GM12878 (cell line): ENCODE measurements around the gene MS4A7. TPM values are rescaled to one million over a fixed set of nuclear protein-coding genes. Genes with fewer than 3 reads are reported as not detected.

Experiments used
- ATAC-seq: fragments of 200-7000 bp; cut with Tn5 transposase; 3 replicates; pipeline ENCODE4 v1.9.1; 2020; ENCODE audit warnings: mild to moderate bottlenecking, moderate library complexity
- BruUV-seq: library from RNA; stranded (reverse); fragments of 400-500 nt; replicated peaks from 2 replicates; lab custom pipeline; 2021; lab: Mats Ljungman, UMichigan
- CTCF ChIA-PET: fragments of 300-600 bp; sonication (Branson Sonifier 250); formaldehyde crosslinking; extraction: SDS; loops from one replicate; lab custom pipeline; 2021; ENCODE audit warnings: inconsistent platforms; lab: Yijun Ruan, JAX
- POLR2A ChIA-PET: fragments of 350-600 bp; formaldehyde crosslinking; extraction: SDS; loops from one replicate; lab custom pipeline; 2021; ENCODE audit warnings: inconsistent platforms; lab: Charles Lee
- RAD21 ChIA-PET: fragments of 300-600 bp; sonication (Branson Sonifier 250); formaldehyde crosslinking; loops from one replicate; lab custom pipeline; 2023; ENCODE audit warnings: antibody characterized with exemption; ENCODE audit not compliant: unreplicated experiment; lab: Charles Lee
- SMC1A ChIA-PET: fragments of 300-600 bp; sonication (Branson Sonifier 250); formaldehyde crosslinking; loops from one replicate; lab custom pipeline; 2023; ENCODE audit not compliant: unreplicated experiment, uncharacterized antibody; lab: Charles Lee
- DNase-seq: peaks from one replicate; pipeline ENCODE4 v3.0.0-alpha.2; 2011; ENCODE audit warnings: low read depth, low spot score
- FAIRE-seq: peaks from 3 replicates; lab custom pipeline; 2011; peaks lifted over from hg19 to GRCh38; lab: Jason Lieb, UNC
- H2AFZ ChIP-seq: 2 replicates; pipeline ENCODE4 v1.6.0; 2011; ENCODE audit warnings: low read depth, low read length, control low read depth; ENCODE audit not compliant: control insufficient read depth
- H3K27ac ChIP-seq: 2 replicates; pipeline ENCODE4 v1.5.1; 2011; ENCODE audit warnings: control low read depth; ENCODE audit not compliant: control insufficient read depth, insufficient read depth
- H3K27me3 ChIP-seq, 2 experiments: replicated peaks in 1 of 2; 2 replicates each; pipeline versions ENCODE4 v1.6.0 to v1.6.1; 2011; ENCODE audit warnings: low read length in 1 of 2; ENCODE audit not compliant: control insufficient read depth in 2 of 2, insufficient read depth in 2 of 2
- H3K36me3 ChIP-seq, 2 experiments: 2 replicates each; pipeline ENCODE4 v1.5.1; 2011; ENCODE audit warnings: low read length in 1 of 2; ENCODE audit not compliant: control insufficient read depth in 2 of 2, insufficient read depth in 2 of 2
- H3K4me1 ChIP-seq: 2 replicates; pipeline ENCODE4 v1.6.1; 2011; ENCODE audit warnings: mild to moderate bottlenecking, low read length, moderate library complexity, mixed read lengths; ENCODE audit not compliant: control insufficient read depth, insufficient read depth
- H3K4me2 ChIP-seq: 2 replicates; pipeline ENCODE4 v1.6.0; 2011; ENCODE audit warnings: control low read depth; ENCODE audit not compliant: control insufficient read depth, insufficient read depth
- H3K4me3 ChIP-seq: fragments of 200-600 bp; sonication (generic); 2 replicates; pipeline ENCODE4 v1.5.1; 2016
- H3K79me2 ChIP-seq: 2 replicates; pipeline ENCODE4 v1.6.0; 2011; ENCODE audit warnings: low read length; ENCODE audit not compliant: control insufficient read depth, insufficient read depth
- H3K9ac ChIP-seq: 2 replicates; pipeline ENCODE4 v1.8.0; 2011; ENCODE audit warnings: low read length, control low read depth, mixed read lengths; ENCODE audit not compliant: control insufficient read depth, insufficient read depth
- H3K9me3 ChIP-seq: replicated peaks from 3 replicates; pipeline ENCODE4 v1.5.1; 2011; ENCODE audit warnings: mild to moderate bottlenecking, low read length; ENCODE audit not compliant: control insufficient read depth, insufficient read depth
- H4K20me1 ChIP-seq: 2 replicates; pipeline ENCODE4 v1.6.0; 2011; ENCODE audit not compliant: control insufficient read depth, insufficient read depth
- ELK1 ChIP-seq: IDR thresholded peaks from 2 replicates; pipeline ENCODE4 v1.6.1; 2012; ENCODE audit warnings: low read depth, low read length, improper control_type of control experiment
- FOS ChIP-seq: IDR thresholded peaks from 3 replicates; pipeline ENCODE4 v1.6.1; 2011; ENCODE audit warnings: borderline replicate concordance; ENCODE audit not compliant: insufficient read length; ENCODE audit errors: extremely low read depth
- FOXM1 ChIP-seq: IDR thresholded peaks from 2 replicates; pipeline ENCODE4 v1.6.1; 2012; ENCODE audit warnings: low read depth, mild to moderate bottlenecking, inconsistent platforms, low read length, moderate library complexity
- GATAD2B ChIP-seq: fragments of 450-650 bp; conservative IDR thresholded peaks from 2 replicates; pipeline ENCODE4 v1.6.1; 2017; ENCODE audit warnings: low read depth, mild to moderate bottlenecking, moderate library complexity
- IKZF2 ChIP-seq, 2 experiments: fragments of 450-650 bp; IDR thresholded peaks; 2 replicates each; pipeline ENCODE4 v1.6.1; 2017; ENCODE audit warnings: mild to moderate bottlenecking in 2 of 2, moderate library complexity in 2 of 2
- MYC ChIP-seq: IDR thresholded peaks from 2 replicates; pipeline ENCODE4 v1.6.1; 2011; ENCODE audit warnings: mild to moderate bottlenecking, low read length, moderate library complexity, inconsistent platforms; ENCODE audit not compliant: insufficient read depth, insufficient replicate concordance, insufficient read length, severe bottlenecking
- NFIC ChIP-seq: IDR thresholded peaks from 2 replicates; pipeline ENCODE4 v1.6.1; 2012; ENCODE audit warnings: low read depth, mild to moderate bottlenecking, inconsistent platforms, low read length, moderate library complexity
- NR2C2 ChIP-seq: IDR thresholded peaks from 2 replicates; pipeline ENCODE4 v1.6.1; 2011; ENCODE audit warnings: borderline replicate concordance, low read depth; ENCODE audit not compliant: control insufficient read depth, insufficient read length
- PBX3 ChIP-seq: IDR thresholded peaks from 2 replicates; pipeline ENCODE4 v1.6.1; 2011; ENCODE audit warnings: mild to moderate bottlenecking, low read depth, low read length, moderate library complexity; ENCODE audit not compliant: insufficient replicate concordance
- RAD21 ChIP-seq: IDR thresholded peaks from 2 replicates; pipeline ENCODE4 v1.6.1; 2011; ENCODE audit warnings: mild to moderate bottlenecking, low read depth, low read length, moderate library complexity; ENCODE audit not compliant: insufficient read depth
- RELA ChIP-seq: fragments of 450-650 bp; IDR thresholded peaks from 2 replicates; pipeline ENCODE4 v1.8.0; 2014; ENCODE audit warnings: borderline replicate concordance; ENCODE audit not compliant: partially characterized antibody
- RUNX3 ChIP-seq: IDR thresholded peaks from 2 replicates; pipeline ENCODE4 v1.6.1; 2012; ENCODE audit warnings: low read length, inconsistent platforms
- WRNIP1 ChIP-seq: IDR thresholded peaks from 2 replicates; pipeline ENCODE4 v1.6.1; 2011; ENCODE audit warnings: low read depth, low read length, improper control_type of control experiment, borderline replicate concordance
- ZBTB33 ChIP-seq: fragments of 450-650 bp; IDR thresholded peaks from 2 replicates; pipeline ENCODE4 v1.6.1; 2017; ENCODE audit warnings: mild to moderate bottlenecking
- ZNF217 ChIP-seq: fragments of 450-650 bp; IDR thresholded peaks from 2 replicates; pipeline ENCODE4 v1.6.1; 2017; ENCODE audit warnings: antibody characterized with exemption, mild to moderate bottlenecking
- WGBS: methylation state at CpG from one replicate; pipeline ENCODE4 v1.1.6; 2016; ENCODE audit warnings: low lambda C conversion rate; ENCODE audit not compliant: insufficient replicate concordance, insufficient coverage; ENCODE audit errors: missing lambda C conversion rate; 5-methylcytosine and 5-hydroxymethylcytosine counted together
- in situ Hi-C: fragments of 300-500 bp; cut with MboI; formaldehyde crosslinking; loops from 9 replicates; pipeline ENCODE4 v1.14.3; 2018; ENCODE audit warnings: mixed read lengths
- intact Hi-C: fragments of 100-400 bp; cut with micrococcal nuclease; formaldehyde crosslinking; loops from one replicate; pipeline ENCODE4 v1.14.2; 2022; ENCODE audit not compliant: unreplicated experiment
- polyA plus RNA-seq, 11 experiments: library from polyadenylated mRNA; depleted of rRNA in 4 of 11; unstranded in 6 of 11; stranded (reverse) in 5 of 11; fragments of >200 nt; fragmentation: Nextera tagmentation in 4 of 11; fragmentation: Illumina TruSeq in 1 of 11; extraction: Ambion mirVana in 4 of 11; extraction: Trizol in 1 of 11; gene quantifications; 1 replicate in 1 of 11; 2 replicates in 10 of 11; pipeline versions ENCODE4 v1.2.1 to v1.2.3, GENCODE V29; 2011 to 2016; ENCODE audit warnings: inconsistent platforms in 2 of 11, missing spikeins in 2 of 11, low read depth in 1 of 11
- total RNA-seq, 4 experiments: library from RNA; depleted of rRNA in 3 of 4; stranded (reverse); fragments of >200 nt in 3 of 4; fragmentation: Illumina TruSeq in 1 of 4; extraction: Trizol in 1 of 4; gene quantifications; 2 replicates each; pipeline versions ENCODE4 v1.2.1 to v1.2.3, GENCODE V29; 2013 to 2021
- TF ChIP-seq, protein P1 (sequence below): IDR thresholded peaks from 2 replicates; pipeline ENCODE4 v1.6.1; 2011; ENCODE audit warnings: borderline replicate concordance, low read depth, mild to moderate bottlenecking, moderate library complexity, low read length; ENCODE audit not compliant: insufficient read depth, poor library complexity, severe bottlenecking

The MS4A7 gene
- total and polyA plus RNA-seq, 10 of the 15 experiments (the other 5 are each of a cell fraction or from before 2014, with no cell fraction given) = 1.7 to 17.0 (median 3.7) TPM

GRCh38 chr11:60336767-60337391 is 41.5 kb upstream of the MS4A7 start (continued):
- TF ChIP-seq IKZF2 (IDR thresholded peaks at IDR 0.05) (peak; percentile 47 to 69; a peak in 3 of 4 replicates), PBX3 (no peak), MYC (no peak), NR2C2 (no peak), GATAD2B (peak; percentile 63)

DNA sequence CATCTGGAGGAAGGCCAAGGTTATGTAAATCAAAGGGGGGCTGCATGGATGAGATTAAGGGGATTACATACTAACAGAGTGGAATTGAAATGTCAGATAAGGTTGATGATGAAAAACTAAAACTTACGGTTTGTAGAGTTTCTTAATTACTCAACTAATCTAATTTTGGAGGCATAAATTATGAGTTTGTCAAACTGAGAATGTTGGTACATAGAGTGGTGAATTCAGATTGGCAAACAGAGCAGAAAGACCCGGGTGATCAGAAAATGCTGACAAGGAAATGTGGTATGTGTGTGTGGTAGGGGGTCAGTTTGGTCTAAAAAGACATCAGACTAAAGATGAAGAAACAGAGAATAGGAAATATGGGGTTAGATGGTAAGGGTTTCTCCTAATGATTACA is 40.3 kb upstream of the MS4A7 start:
- ChIA-PET SMC1A (interaction anchor here (1.2 to 1.3 kb wide), 2 partner anchors 11 to 56 kb away, joined by 3 read pairs; no protein-coding TSS in a partner anchor), CTCF (interaction anchor here (1.0 to 3.3 kb wide), 2 partner anchors 62 to 72 kb away, joined by 3 to 14 read pairs; no protein-coding TSS in a partner anchor), RAD21 (no interaction called here), POLR2A (no interaction called here)
- Histone ChIP-seq H3K4me2 (peak overlapping the region; percentile 68; the same call in 1 of the 2 replicates), H3K27ac (peak overlapping the region; percentile 48; the same call in 1 of the 2 replicates), H3K4me3 (no peak overlapping the region), H4K20me1 (no peaks in the 10 kb centered on the region), H3K9ac (no peak overlapping the region), H3K36me3 (no peaks in the 10 kb centered on the region), H3K4me1 (peaks cover 22% of the 10 kb centered on the region), H2AFZ (no peak overlapping the region), H3K79me2 (no peaks in the 10 kb centered on the region), H3K27me3 (no peaks in the 10 kb centered on the region), H3K9me3 (no peaks in the 10 kb centered on the region; the same call in 2 of the 3 replicates)
- DNase-seq = no peak
- intact Hi-C loops = loop anchor here (2.0 to 10.0 kb wide), 2 partner anchors 281 to 427 kb away; no protein-coding TSS in a partner anchor
- in situ Hi-C loops = no loop called here
- peak; percentile 59 for ATAC-seq
- BruUV-seq = no TSS peak
- 0% methylated on average over 2 of the region's 2 CpGs for WGBS
- FAIRE-seq = no peak
- no peak for TF ChIP-seq RAD21
- TF ChIP-seq, protein P1, sequence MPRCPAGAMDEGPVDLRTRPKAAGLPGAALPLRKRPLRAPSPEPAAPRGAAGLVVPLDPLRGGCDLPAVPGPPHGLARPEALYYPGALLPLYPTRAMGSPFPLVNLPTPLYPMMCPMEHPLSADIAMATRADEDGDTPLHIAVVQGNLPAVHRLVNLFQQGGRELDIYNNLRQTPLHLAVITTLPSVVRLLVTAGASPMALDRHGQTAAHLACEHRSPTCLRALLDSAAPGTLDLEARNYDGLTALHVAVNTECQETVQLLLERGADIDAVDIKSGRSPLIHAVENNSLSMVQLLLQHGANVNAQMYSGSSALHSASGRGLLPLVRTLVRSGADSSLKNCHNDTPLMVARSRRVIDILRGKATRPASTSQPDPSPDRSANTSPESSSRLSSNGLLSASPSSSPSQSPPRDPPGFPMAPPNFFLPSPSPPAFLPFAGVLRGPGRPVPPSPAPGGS = no peak
- no peak for TF ChIP-seq WRNIP1
- no peak; the same call in 1 of the 2 replicates for TF ChIP-seq FOXM1
- TF ChIP-seq NFIC = peak; percentile 70; the same call in 1 of the 2 replicates
- TF ChIP-seq RUNX3 = peak; percentile 67
- no peak for TF ChIP-seq ZBTB33
- TF ChIP-seq FOS = no peak
- no peak for TF ChIP-seq ELK1
- no peak for TF ChIP-seq RELA
- TF ChIP-seq ZNF217 = peak; percentile 36; the same call in 1 of the 2 replicates
